Neural cell (in vitro differentiated cells): Measurements from ENCODE around the gene EIF4A2. TPM values are rescaled to one million over a fixed set of nuclear protein-coding genes. Genes with fewer than 3 reads are reported as not detected.

Experiments
- H2AFZ ChIP-seq: fragments of 200-600, 300-800 bp; sonication (generic), shearing (Covaris generic); 2 replicates; pipeline ENCODE4 v1.6.0; 2014; ENCODE audit warnings: low read depth, mild to moderate bottlenecking, antibody characterized with exemption, low read length, moderate library complexity
- H3F3A ChIP-seq: fragments of 200-600 bp; shearing (Covaris generic); 2 replicates; pipeline ENCODE4 v1.6.1; 2016; ENCODE audit warnings: mild to moderate bottlenecking, moderate library complexity, mixed read lengths, antibody characterized with exemption, low read length; ENCODE audit not compliant: insufficient read depth, poor library complexity, severe bottlenecking
- H3K27ac ChIP-seq: fragments of 200-600, 300-800 bp; sonication (generic), shearing (Covaris generic); 2 replicates; pipeline ENCODE4 v1.5.1; 2014; ENCODE audit warnings: mild to moderate bottlenecking, low read length, moderate library complexity
- H3K27me3 ChIP-seq: fragments of 300-800, 200-600 bp; sonication (generic), shearing (Covaris generic); 2 replicates; pipeline ENCODE4 v1.6.0; 2014; ENCODE audit warnings: mild to moderate bottlenecking, low read depth, low read length, moderate library complexity; ENCODE audit not compliant: insufficient read depth
- H3K36me3 ChIP-seq: fragments of 300-800, 200-600 bp; sonication (generic), shearing (Covaris generic); 2 replicates; pipeline ENCODE4 v1.5.1; 2014; ENCODE audit warnings: mild to moderate bottlenecking, antibody characterized with exemption, low read length, moderate library complexity; ENCODE audit not compliant: insufficient read depth
- H3K4me2 ChIP-seq: fragments of 300-800, 200-600 bp; sonication (generic), shearing (Covaris generic); 2 replicates; pipeline ENCODE4 v1.6.0; 2014; ENCODE audit warnings: mild to moderate bottlenecking, low read length
- H3K4me3 ChIP-seq: fragments of 300-800, 200-600 bp; sonication (generic), shearing (Covaris generic); 2 replicates; pipeline ENCODE4 v1.5.1; 2014; ENCODE audit warnings: mild to moderate bottlenecking, low read length, moderate library complexity
- H3K79me2 ChIP-seq: fragments of 200-600 bp; shearing (Covaris generic); replicated peaks from 2 replicates; pipeline ENCODE4 v1.6.0; 2014; ENCODE audit warnings: mild to moderate bottlenecking, low read length, moderate library complexity; ENCODE audit not compliant: insufficient read depth
- H3K9ac ChIP-seq: fragments of 300-800, 200-600 bp; sonication (generic), shearing (Covaris generic); 2 replicates; pipeline ENCODE4 v1.6.1; 2016; ENCODE audit warnings: mild to moderate bottlenecking, low read length, mixed read lengths
- H3K9me2 ChIP-seq: fragments of 200-600 bp; shearing (Covaris generic); 2 replicates; pipeline ENCODE4 v1.6.1; 2016; ENCODE audit warnings: mild to moderate bottlenecking, low read length, mixed read lengths; ENCODE audit not compliant: insufficient read depth
- H3K9me3 ChIP-seq: fragments of 200-600, 300-800 bp; sonication (generic), shearing (Covaris generic); 2 replicates; pipeline ENCODE4 v1.6.1; 2016; ENCODE audit warnings: mild to moderate bottlenecking, mixed run types, low read length, moderate library complexity, mixed read lengths
- H4K20me1 ChIP-seq: fragments of 200-600 bp; shearing (Covaris generic); 2 replicates; pipeline ENCODE4 v1.6.1; 2016; ENCODE audit warnings: mild to moderate bottlenecking, mixed run types; ENCODE audit not compliant: insufficient read depth
- CTCF ChIP-seq: fragments of 450-650 bp; IDR thresholded peaks from 2 replicates; pipeline ENCODE4 v1.5.1; 2014; ENCODE audit warnings: antibody characterized with exemption, mild to moderate bottlenecking, moderate library complexity; ENCODE audit not compliant: poor library complexity, severe bottlenecking
- EP300 ChIP-seq: fragments of 450-650 bp; conservative IDR thresholded peaks from 2 replicates; pipeline ENCODE4 v1.6.1; 2014; ENCODE audit warnings: antibody characterized with exemption, mild to moderate bottlenecking, moderate library complexity; ENCODE audit not compliant: poor library complexity, severe bottlenecking
- EZH2 ChIP-seq: fragments of 200-600, 300-800 bp; shearing (Covaris generic), sonication (generic); IDR thresholded peaks from 2 replicates; pipeline ENCODE4 v1.6.1; 2014; ENCODE audit warnings: antibody characterized with exemption, low read length, borderline replicate concordance, mild to moderate bottlenecking; ENCODE audit not compliant: insufficient read depth, poor library complexity, severe bottlenecking
- MXI1 ChIP-seq: fragments of 450-650 bp; conservative IDR thresholded peaks from 2 replicates; pipeline ENCODE4 v1.6.1; 2014; ENCODE audit warnings: antibody characterized with exemption, mild to moderate bottlenecking; ENCODE audit not compliant: poor library complexity, severe bottlenecking
- POLR2AphosphoS5 ChIP-seq: IDR thresholded peaks from 2 replicates; pipeline ENCODE4 v1.6.1; 2012
- RAD21 ChIP-seq: fragments of 450-650 bp; conservative IDR thresholded peaks from 2 replicates; pipeline ENCODE4 v1.6.1; 2014; ENCODE audit warnings: antibody characterized with exemption, mild to moderate bottlenecking, moderate library complexity
- REST ChIP-seq: IDR thresholded peaks from 2 replicates; pipeline ENCODE4 v1.6.1; 2012; ENCODE audit warnings: borderline replicate concordance
- SMC3 ChIP-seq: fragments of 450-650 bp; conservative IDR thresholded peaks from 2 replicates; pipeline ENCODE4 v1.6.1; 2014; ENCODE audit warnings: antibody characterized with exemption, mild to moderate bottlenecking, moderate library complexity; ENCODE audit not compliant: poor library complexity
- TAF1 ChIP-seq: IDR thresholded peaks from 2 replicates; pipeline ENCODE4 v1.6.1; 2012; ENCODE audit warnings: low read depth
- polyA plus RNA-seq: library from polyadenylated mRNA; depleted of rRNA; stranded (reverse); fragments of >200 nt; gene quantifications from 2 replicates; pipeline ENCODE4 v1.2.3, GENCODE V29; 2014

EIF4A2 gene
- polyA plus RNA-seq, 1 donor from 2014 or later: 3,298 TPM

GRCh38 chr3:186754871-186755270 lies 28.5 kb upstream of the EIF4A2 start:
- Histone ChIP-seq H3K36me3 (no peaks in the 10 kb centered on the region), H3K9me2 (no peaks in the 10 kb centered on the region), H3K27ac (no peak overlapping the region), H3K9me3 (no peaks in the 10 kb centered on the region), H3K79me2 (no peaks in the 10 kb centered on the region), H3F3A (no peaks in the 10 kb centered on the region), H2AFZ (no peak overlapping the region), H3K4me3 (no peak overlapping the region), H3K9ac (no peak overlapping the region), H3K4me2 (no peak overlapping the region), H4K20me1 (no peaks in the 10 kb centered on the region), H3K27me3 (no peaks in the 10 kb centered on the region)
- TF ChIP-seq EP300: no peak
- no peak for TF ChIP-seq REST
- TF ChIP-seq POLR2AphosphoS5: no peak
- TF ChIP-seq SMC3: no peak
- no peak for TF ChIP-seq EZH2
- TF ChIP-seq RAD21: no peak
- TF ChIP-seq MXI1: no peak
- no peak for TF ChIP-seq TAF1
- no peak for TF ChIP-seq CTCF

- no peak overlapping the region for H3K9ac ChIP-seq
- no peaks in the 10 kb centered on the region for H3K9me2 ChIP-seq
- no peak overlapping the region for H3K4me2 ChIP-seq
- TF ChIP-seq REST: no peak
- TF ChIP-seq TAF1: no peak
- TF ChIP-seq EP300: no peak
- no peak for TF ChIP-seq CTCF
- no peak for TF ChIP-seq RAD21
- no peak for TF ChIP-seq SMC3
- TF ChIP-seq POLR2AphosphoS5: no peak
- no peak for TF ChIP-seq MXI1
- TF ChIP-seq EZH2: no peak
- H3K27ac ChIP-seq: no peak overlapping the region
- H3K36me3 ChIP-seq: no peaks in the 10 kb centered on the region
- no peak overlapping the region for H3K4me3 ChIP-seq
- H3K9me3 ChIP-seq: no peaks in the 10 kb centered on the region
- H3K27me3 ChIP-seq: no peaks in the 10 kb centered on the region
- no peaks in the 10 kb centered on the region for H3F3A ChIP-seq
- no peak overlapping the region for H2AFZ ChIP-seq
- no peaks in the 10 kb centered on the region for H3K79me2 ChIP-seq
- no peaks in the 10 kb centered on the region for H4K20me1 ChIP-seq
These were observed 26.2 kb upstream of the EIF4A2 start for GRCh38 chr3:186757214-186757613.
